Activated CD8-positive, alpha-beta memory T cell treated with anti-CD3 and anti-CD28 coated beads for 4 hours (primary cell): Measurements from ENCODE around the gene FDXR.
"Not testable (repeated sequence)": the region's sequence is repeated elsewhere in the genome, so short reads cannot be mapped to it uniquely, and the experiment has no call there.

ENCODE experiments used
- DNase-seq, 2 donors: peaks; one replicate each; pipeline ENCODE4 v3.0.0-alpha.2; 2020; ENCODE audit warnings: low read depth in 2 of 2

Gene FDXR

DNA sequence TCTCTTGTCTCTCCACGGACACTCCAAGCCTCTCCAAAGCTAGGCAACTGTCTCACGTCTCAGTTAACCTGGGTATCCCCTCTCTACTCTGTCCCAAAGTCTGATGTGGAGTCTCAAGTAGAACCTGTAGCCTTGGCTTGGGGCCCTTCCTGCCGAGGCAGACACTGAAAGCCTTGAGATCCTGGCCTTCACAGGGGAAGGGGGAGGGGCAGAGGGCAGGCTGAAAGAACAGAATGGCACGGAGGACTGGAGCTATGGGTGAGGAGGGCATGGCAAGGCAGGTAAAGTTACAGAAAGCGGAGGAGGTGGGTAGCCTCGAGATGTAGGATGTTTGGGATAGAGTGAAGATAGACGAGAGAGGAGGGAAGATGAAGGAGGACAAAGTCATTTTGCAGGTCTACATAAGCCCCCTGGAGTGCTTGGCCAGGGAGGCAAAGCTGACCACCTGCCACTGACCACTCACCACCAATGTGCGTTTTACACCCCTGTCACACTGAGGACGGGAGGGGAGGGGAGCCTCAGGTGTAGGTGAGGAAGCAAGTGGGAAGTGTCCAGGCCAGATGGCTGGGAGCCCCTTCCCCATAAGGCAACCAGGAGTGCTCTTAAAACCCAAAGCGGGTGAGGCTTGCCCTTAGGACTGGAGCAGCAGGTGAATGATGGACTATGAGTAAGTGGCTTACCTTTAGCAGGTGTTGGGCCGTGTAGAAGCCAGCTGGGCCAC lies 1.3 kb downstream of the FDXR start:
- no peak for DNase-seq

DNA sequence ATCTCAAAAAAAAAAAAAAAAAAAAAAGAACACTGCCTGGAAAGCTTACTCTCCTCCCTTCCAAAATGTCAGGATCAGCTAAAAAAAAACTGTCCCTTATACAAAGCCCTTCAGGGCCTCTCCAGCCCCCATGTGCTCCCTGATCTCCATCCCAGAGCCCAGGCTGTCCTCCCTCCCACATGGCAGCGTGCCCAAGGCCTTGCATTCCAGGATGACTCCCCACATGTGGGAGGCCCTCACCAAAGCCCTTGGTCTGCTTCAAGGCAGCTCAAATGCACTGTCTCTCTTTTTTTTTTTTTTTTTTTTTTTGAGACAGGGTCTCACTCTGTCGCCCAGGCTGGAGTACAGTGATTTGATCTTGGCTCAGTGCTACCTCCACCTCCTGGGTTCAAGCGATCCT lies 2.3 kb downstream of the FDXR start:
- no peak for DNase-seq

DNA sequence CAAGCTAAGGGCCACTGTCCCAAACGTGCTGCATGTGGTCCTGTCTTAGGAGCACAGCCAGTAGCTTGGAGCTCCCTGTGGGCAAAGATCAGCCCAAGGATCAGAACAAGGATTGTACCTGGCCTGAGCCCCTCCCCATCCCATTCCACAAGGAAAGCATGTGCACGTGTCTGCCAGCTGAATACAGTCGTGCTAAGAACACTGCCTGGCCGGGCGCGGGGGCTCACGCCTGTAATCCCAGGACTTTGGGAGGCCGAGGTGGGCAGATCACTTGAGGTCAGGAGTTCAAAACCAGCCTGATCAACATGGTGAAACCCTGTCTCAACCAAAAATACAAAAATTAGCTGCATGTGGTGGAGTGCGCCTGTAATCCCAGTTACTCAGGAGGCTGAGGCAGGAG lies 2.8 kb downstream of the FDXR start:
- not testable (repeated sequence) for DNase-seq

- DNase-seq: no peak
Measured at GRCh38 chr17:74868908-74869255, 3.9 kb downstream of the FDXR start.

DNA sequence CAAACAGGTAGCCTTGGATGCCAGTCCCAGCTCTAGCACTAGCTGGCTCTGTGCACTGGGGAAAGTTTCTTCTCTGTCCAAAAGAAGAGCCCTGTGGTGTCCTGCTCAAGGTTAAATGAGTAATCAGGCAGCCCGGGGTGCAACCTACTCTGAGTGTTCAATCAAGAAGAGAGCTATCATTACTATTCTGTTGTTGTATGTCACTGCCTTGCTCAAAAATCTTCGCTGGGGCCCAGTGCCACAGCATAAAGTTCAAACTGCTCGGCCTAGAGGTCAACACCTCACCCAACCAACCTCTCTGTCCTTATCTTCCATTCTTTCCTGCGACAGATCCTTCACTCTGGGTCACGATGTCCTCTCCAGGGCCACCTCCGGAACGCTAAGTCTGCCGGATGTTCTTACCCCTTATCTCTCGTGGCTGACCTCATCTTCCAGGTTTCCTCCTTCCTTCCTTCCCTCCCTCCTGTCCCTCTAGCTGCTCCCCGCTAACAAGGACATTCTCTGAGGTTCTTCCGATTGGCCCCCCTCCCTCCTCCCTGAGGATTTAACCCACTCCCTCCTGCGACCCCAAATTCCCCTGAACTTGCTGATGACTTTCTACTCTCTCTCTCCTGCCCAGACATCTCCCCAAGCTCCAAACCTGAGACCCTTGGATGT lies 4.4 kb downstream of the FDXR start:
- DNase-seq: no peak

DNA sequence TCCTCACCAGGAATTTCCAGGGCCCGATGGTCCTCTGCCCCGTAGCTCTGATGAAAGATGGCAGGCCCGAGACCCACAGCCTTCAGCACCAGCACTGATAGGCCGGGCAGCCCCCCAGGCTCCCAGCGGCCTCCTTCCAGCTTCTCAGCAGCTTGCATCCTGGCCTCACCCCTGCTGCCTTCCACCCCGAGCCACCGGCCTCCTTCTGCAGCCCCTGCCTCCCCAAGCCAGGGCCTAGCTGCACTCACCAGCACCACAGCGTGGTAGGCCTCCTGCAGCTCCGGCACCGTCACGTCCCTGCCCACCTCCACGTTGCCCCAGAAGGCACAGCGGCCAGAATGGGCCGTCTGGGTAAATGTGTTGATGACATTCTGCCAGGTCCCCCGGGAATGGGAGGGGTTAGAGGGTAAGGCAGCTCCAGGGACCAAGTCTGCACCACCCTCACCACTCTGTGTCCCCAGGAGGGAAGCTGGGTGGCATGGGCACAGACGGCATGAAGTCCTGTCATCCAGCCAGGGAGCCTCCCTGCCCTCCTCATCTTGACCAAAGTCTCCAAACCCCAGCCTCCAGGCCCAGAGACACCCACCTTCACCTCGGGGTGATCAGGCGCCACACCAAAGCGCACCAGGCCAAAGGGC lies 6.5 kb downstream of the FDXR start:
- no peak for DNase-seq

DNA sequence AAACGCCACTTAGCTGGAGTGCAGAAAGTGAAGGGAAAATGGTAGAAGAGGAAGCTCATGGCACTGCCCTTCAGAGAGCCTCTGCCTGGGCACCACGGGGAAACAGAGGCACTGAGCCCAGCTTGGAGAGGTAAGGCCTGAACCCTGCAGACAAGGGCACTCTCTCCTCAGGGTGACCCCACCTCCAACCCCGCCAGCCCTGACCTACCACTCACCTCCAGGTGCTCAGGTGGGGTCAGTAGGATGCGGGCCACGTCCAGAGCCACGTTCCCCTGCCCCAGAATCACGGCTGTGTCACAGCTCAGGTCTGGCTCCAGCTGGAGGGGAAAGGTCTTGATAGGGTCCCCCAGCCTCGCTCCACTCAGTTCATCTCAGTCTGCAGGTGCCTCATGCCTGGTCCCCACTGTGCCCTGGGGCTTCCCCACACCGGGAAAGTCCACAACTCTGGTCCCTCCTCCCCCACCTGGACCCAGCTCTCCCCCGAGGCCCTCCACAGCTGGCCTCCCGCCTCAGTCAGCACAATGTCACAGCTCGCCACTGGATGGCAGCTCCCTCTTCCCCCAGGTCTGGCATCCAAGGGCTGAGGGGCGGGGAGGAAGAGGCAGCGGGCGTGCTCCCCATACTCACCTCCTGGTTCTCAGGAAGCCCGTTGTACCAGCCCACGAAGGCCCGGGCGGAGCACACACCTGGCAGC lies 7.1 kb downstream of the FDXR start:
- no peak for DNase-seq

- DNase-seq: peak; percentile 39 to 46
Measured at GRCh38 chr17:74864866-74865395, 7.9 kb downstream of the FDXR start.

DNA sequence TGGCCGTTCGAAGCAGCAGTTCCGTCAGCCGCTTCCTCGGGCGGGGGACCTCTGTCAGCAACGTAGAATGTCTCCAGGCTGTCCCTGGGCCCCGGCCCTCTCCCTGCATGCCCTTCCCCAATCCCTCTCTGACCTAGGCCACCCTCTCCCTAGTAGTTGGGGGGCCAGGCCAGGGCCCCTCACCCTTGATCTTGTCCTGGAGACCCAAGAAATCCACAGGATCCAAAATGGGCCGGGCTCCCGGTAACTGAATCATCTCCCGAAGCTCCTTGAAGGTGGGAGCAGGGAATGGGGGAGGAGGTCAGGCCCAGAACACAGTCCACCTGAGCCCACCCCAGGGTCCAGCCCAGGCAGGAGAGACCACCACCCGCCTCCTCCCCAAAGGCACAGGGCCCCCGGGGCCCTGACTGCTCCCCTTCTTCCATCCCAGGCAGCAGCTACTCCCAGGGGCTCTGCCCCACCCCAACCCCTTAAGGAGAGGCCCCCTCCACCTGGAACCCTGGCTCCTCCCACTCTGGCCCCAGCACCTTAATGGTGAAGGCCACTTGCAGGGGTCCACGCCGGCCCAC lies 8.4 kb downstream of the FDXR start:
- DNase-seq: no peak

GRCh38 chr17:74863420-74864296 lies 9.1 kb downstream of the FDXR start:
- no peak for DNase-seq

- DNase-seq: no peak
Measured at GRCh38 chr17:74862919-74863318, 9.9 kb downstream of the FDXR start.

DNA sequence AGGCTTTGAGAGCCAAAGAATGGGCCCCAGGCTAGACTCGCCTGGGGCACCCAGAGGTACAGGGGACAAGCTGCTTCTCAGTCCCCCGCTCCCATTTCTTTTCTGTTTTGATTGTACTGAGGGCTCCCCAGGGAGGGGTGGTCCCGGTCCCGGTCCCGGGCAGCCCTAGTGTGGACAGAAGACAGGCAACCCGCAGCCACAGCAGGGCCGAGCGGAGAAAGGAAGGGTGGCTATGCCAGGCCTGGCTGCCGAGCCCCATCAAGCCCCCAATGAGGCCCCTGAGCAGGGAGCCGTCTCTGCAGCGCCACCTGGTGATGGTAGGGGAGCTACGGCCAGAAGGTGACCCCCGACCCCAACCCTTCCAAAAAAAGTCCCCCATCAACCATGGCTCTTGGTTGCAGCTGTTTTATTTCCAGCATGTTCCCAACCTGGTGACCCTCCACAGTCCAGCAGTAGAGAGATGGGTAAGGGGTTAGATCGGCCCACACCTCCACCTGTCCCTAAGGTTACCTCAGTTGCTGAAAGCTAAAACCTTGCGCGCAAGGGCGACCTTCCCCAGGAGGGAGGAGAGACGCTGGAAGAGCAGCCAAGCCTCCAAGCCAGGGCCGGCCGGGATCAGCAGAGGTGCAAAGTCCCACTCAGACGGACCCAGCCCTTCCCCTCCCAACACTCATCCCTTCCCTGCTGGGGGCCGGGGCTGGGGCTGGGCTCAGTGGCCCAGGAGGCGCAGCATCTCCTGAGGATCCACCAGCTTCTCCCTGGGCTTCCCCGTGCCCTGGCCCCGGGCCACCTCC lies 10.5 kb downstream of the FDXR start:
- peak in 1 of 2 donors; percentile 43 for DNase-seq

DNA sequence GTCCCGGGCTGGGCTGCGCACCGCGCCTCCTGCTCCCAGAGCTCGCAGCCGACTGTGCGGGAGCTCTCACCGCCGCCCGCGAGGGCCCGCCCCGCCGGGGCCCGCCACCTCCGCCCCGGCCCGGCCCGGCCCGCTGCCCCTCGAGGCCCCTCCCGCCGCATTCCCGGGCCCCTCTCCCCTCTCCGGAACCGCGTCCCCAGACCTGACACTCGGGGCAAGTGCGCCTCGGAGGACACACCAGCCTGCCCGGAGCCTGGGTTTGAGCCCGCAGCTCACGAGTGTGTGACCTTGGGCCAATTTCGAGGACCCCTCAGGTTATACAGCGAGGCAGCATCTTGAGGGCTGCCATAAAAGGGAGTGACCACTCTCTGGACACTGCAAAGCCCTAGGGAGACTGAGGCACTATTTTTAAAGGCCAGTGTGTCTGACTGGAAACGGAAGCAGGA lies 11.1 kb downstream of the FDXR start:
- no peak for DNase-seq

- no peak for DNase-seq
Measured at GRCh38 chr17:74860872-74861661, 11.7 kb downstream of the FDXR start.

DNA sequence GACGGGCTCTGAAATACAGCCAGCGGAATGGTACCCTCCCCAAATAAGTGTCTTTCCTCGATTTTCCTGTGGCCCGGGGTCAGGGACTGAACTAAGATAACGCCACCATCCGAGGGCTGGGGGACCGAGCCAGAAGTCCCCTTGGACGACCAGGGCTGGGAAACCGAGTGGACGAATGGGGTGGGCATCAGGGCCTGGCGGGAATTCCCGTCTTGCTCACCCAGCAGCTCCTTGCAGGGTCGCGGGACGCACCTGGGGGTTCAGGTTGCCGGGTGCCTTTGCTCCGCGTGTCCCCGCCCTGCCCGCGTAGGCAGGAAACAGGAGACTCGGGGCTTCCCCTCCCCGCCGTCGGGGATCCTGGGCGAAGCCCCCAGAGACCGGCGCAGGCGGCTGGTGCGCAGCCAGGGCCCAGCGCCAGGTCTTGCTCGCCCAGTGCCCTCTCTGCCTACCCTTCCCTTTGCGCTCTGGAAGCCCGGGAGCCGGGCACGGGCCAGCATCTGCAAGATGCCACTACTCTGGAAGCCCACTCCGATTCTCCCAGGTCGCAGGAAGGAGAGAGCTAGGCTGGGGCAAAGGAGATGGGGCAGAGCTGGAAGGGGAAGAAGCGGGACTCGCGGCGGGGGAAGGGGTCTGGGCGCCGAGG lies 12.4 kb downstream of the FDXR start:
- DNase-seq: no peak

GRCh38 chr17:74859459-74860228 lies 13.2 kb downstream of the FDXR start, which contains the start of gene GRIN2C:
TSS of gene GRIN2C (minus strand) at chr17:74859885. CDS start at chr17:74855092, 4,793 bp downstream.
- DNase-seq: no peak

DNA sequence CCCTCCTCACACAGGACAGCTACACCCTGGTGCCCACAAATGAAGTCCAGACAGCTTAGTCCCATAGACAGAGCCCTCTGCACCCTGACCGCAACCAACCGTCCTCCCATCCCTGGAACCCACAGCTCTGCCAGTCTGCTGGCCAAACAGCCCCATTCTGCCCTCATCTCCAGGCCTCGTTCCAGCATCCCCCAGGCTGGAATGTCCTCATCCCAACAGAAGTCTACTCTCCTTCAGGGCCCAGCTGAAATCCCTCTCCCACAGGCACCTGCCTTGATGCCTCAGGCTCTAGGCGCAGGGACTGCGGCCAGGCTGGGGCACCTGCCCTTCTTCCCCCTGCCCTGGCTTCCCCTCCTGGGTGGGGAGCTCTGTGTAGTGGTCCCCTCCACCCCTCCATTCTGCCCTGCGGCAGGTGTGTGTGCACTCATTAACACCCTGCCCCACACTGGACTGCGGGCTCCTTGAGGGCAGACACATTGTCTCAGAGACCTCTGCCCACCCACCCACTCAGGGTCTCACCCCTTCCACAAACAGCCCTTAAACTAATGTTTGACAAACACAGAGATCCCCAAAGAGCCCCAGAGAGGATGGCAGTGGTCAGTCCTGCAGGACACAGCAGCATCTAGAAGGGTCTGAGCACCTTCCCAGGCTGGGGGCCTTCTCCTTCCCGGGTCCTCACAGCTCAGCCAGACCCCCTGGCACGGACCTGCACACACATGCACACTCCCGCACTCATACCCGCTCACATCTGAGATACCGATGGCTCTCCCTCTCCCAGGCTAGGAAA lies 13.9 kb downstream of the FDXR start:
- DNase-seq: no peak
